ENCODE data around the gene SLC7A5. TPM values are rescaled to one million over a fixed set of nuclear protein-coding genes. Genes with fewer than 3 reads are reported as not detected.
"Not testable (repeated sequence)": the region's sequence is repeated elsewhere in the genome, so short reads cannot be mapped to it uniquely, and the experiment has no call there.

The SLC7A5 gene
- total and polyA plus RNA-seq, 2 of the 4 experiments (the other 2 are of a cell fraction): 11.3 to 101 TPM

DNA sequence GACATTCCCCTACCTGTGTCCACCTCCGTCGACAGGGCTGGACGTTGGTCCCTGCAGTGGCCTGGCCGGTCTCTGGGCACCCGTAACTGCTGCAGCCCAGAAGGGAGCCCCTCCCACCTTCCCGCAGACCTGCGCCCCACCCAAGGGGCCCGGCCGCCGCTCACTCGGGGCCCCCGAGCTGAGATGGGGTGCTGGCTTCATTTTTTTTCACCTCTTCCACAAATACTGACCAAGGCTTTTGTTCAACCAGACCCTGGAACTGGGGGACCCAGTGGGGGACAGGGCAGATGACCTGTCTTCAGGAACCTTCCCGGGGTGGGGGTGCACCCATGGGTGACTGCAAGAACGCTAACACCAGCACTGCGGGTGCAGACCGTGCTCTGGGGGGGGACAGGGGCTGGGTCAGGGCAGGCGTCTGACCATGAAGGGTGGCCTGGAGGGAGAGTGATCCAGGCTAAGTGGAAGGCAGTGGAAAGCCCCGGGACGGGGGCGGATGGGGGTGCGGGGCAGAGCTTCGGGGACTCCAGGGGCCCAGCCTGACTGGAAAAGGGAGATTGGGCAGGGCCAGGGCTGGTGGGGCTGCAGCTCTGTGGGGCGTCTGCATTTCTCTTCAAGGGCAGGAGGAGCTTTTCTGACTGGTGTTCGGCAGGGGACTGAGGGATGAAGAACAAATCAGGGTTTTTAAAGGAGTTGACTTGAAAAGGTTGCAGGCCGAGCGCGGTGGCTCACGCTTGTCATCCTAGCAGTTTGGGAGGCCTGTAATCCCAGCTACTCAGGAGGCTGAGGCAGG lies 42.3 kb downstream of the SLC7A5 start:
- H3K4ac ChIP-seq (ENCODE audit: low read depth, low read length): no peak overlapping the region
- H3K79me1 ChIP-seq (ENCODE audit: low read depth in 1 of 2, low read length in 2 of 2): 0 out of 4 replicates have a peak, but pooled peaks cover 0 to 5% of the 10 kb centered on the region in 2 experiments
- no peak overlapping the region for H3K4me2 ChIP-seq (ENCODE audit: low read depth, low read length)
- H3K9me1 ChIP-seq (ENCODE audit: insufficient read depth, low read length): no peaks in the 10 kb centered on the region
- peaks cover 22% of the 10 kb centered on the region for H3K36me3 ChIP-seq (ENCODE audit: control insufficient read depth, insufficient read depth, low read length)
- TF ChIP-seq NFE2L2 (IDR thresholded peaks at IDR 0.05; ENCODE audit: low read depth, low read length): no peak
- TF ChIP-seq RAD21 (IDR thresholded peaks at IDR 0.05; ENCODE audit: low read length): no peak
- no peak for TF ChIP-seq CHD1 (IDR thresholded peaks at IDR 0.05; ENCODE audit: low read depth, low read length)
- no peaks in the 10 kb centered on the region for H3K9me3 ChIP-seq (ENCODE audit: control insufficient read depth, insufficient read depth, low read length)
- no peak overlapping the region for H4K8ac ChIP-seq (ENCODE audit: low read depth in 2 of 2, low read length in 2 of 2)
- H4K5ac ChIP-seq (ENCODE audit: low read depth, low read length): no peak overlapping the region
- no peak overlapping the region for H3K18ac ChIP-seq (ENCODE audit: low read depth, low read length)
- no peak overlapping the region for H3K4me3 ChIP-seq (ENCODE audit: insufficient read depth, low read depth, low read length)
- H3K27me3 ChIP-seq (ENCODE audit: control insufficient read depth, insufficient read depth, low read length): peaks cover 5% of the 10 kb centered on the region; the same call in 1 of the 2 replicates
- DNase-seq (no peak), ATAC-seq (ENCODE audit: low read depth) (peak; percentile 15; the same call in 1 of the 2 replicates)
- no peaks in the 10 kb centered on the region for H3K4me1 ChIP-seq (ENCODE audit: control insufficient read depth, insufficient read depth, low read length)
- no peak overlapping the region for H3K27ac ChIP-seq (ENCODE audit: insufficient read depth, low read length)
- H2AFZ ChIP-seq (replicated peaks; ENCODE audit: low read length, poor library complexity): no peak overlapping the region
- H2AK5ac ChIP-seq (ENCODE audit: low read depth, low read length): no peak overlapping the region
- no peak overlapping the region for H3K56ac ChIP-seq (ENCODE audit: extremely low read depth, insufficient read depth, low read length)
- H2BK120ac ChIP-seq (ENCODE audit: low read depth, low read length): no peak overlapping the region
- no peak overlapping the region for H3K9ac ChIP-seq (ENCODE audit: low read depth, low read length)
- in situ Hi-C loops (cut with MboI; ENCODE audit: low sequenced_read_pairs) (no loop called here), intact Hi-C loops (cut with micrococcal nuclease) (no loop called here), dilution Hi-C loops (cut with HindIII; ENCODE audit: low sequenced_read_pairs, unreplicated experiment) (no loop called here)
- peaks cover 15% of the 10 kb centered on the region for H4K20me1 ChIP-seq (ENCODE audit: insufficient read depth, low read length)
- no peak overlapping the region for H3K14ac ChIP-seq (replicated peaks; ENCODE audit: low read depth, low read length)
- no peak overlapping the region for H2BK20ac ChIP-seq (ENCODE audit: low read depth, low read length)
- WGBS, 2 experiments (ENCODE audit: extremely low coverage in 2 of 2, insufficient read length in 1 of 2): 92% methylated on average over 5 of the region's 28 CpGs; no CpG with 5 or more reads in 1 of the 2 experiments
- ChIA-PET CTCF (no interaction called here), POLR2A (ENCODE audit: unreplicated experiment) (interaction anchor here (0.6 kb wide), 1 partner anchor 13 kb away, joined by 6 read pairs; no protein-coding TSS in a partner anchor)
- H2BK5ac ChIP-seq (ENCODE audit: low read depth, low read length, poor library complexity, severe bottlenecking): no peak overlapping the region
- no peak overlapping the region for H2AK9ac ChIP-seq (replicated peaks; ENCODE audit: low read depth, low read length, poor library complexity)
- no peak overlapping the region for H4K91ac ChIP-seq (ENCODE audit: insufficient read depth, low read depth, low read length)
- H3K23ac ChIP-seq (ENCODE audit: low read depth, low read length): no peak overlapping the region
- no TSS peak for BruUV-seq (replicated peaks)
- H2BK15ac ChIP-seq (ENCODE audit: low read depth, low read length): no peak overlapping the region

DNA sequence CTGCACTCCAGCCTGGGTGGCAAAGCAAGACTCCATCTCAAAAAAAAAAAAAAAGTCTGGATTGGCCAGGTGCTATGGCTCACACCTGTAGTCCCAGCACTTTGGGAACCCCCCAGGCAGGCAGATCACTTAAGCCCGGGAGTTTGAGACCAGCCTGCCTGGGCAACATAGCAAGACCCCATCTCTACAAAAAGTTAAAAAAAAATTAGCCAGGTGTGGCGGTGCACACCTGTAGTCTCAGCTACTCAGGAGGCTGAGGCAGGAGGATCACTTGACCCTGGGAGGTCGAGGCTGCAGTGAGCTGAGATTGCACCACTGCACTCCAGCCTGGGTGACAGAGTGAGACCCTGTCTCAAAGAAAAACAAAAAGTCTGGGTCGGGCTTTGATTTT lies 42.9 kb downstream of the SLC7A5 start:
- dilution Hi-C loops (cut with HindIII; ENCODE audit: low sequenced_read_pairs, unreplicated experiment); DNase-seq; H3K79me1 ChIP-seq (ENCODE audit: low read depth in 1 of 2, low read length in 2 of 2); H3K9me1 ChIP-seq (ENCODE audit: insufficient read depth, low read length); H4K5ac ChIP-seq (ENCODE audit: low read depth, low read length); H3K4me2 ChIP-seq (ENCODE audit: low read depth, low read length); POLR2A ChIA-PET (ENCODE audit: unreplicated experiment); H3K23ac ChIP-seq (ENCODE audit: low read depth, low read length); H3K56ac ChIP-seq (ENCODE audit: extremely low read depth, insufficient read depth, low read length); intact Hi-C loops (cut with micrococcal nuclease); H3K27ac ChIP-seq (ENCODE audit: insufficient read depth, low read length); H2AK9ac ChIP-seq (replicated peaks; ENCODE audit: low read depth, low read length, poor library complexity); CTCF ChIA-PET; H2BK5ac ChIP-seq (ENCODE audit: low read depth, low read length, poor library complexity, severe bottlenecking); in situ Hi-C loops (cut with MboI; ENCODE audit: low sequenced_read_pairs); H4K8ac ChIP-seq (ENCODE audit: low read depth in 2 of 2, low read length in 2 of 2); H2AFZ ChIP-seq (replicated peaks; ENCODE audit: low read length, poor library complexity); ATAC-seq (ENCODE audit: low read depth); H2BK15ac ChIP-seq (ENCODE audit: low read depth, low read length); H2AK5ac ChIP-seq (ENCODE audit: low read depth, low read length); H3K4me3 ChIP-seq (ENCODE audit: insufficient read depth, low read depth, low read length); H3K9me3 ChIP-seq (ENCODE audit: control insufficient read depth, insufficient read depth, low read length); H2BK20ac ChIP-seq (ENCODE audit: low read depth, low read length); H3K4me1 ChIP-seq (ENCODE audit: control insufficient read depth, insufficient read depth, low read length); H2BK120ac ChIP-seq (ENCODE audit: low read depth, low read length); H3K27me3 ChIP-seq (ENCODE audit: control insufficient read depth, insufficient read depth, low read length); H3K14ac ChIP-seq (replicated peaks; ENCODE audit: low read depth, low read length); H3K18ac ChIP-seq (ENCODE audit: low read depth, low read length); H4K91ac ChIP-seq (ENCODE audit: insufficient read depth, low read depth, low read length); H3K9ac ChIP-seq (ENCODE audit: low read depth, low read length); BruUV-seq (replicated peaks); H3K4ac ChIP-seq (ENCODE audit: low read depth, low read length): not testable (repeated sequence)
- peaks cover 17% of the 10 kb centered on the region for H3K36me3 ChIP-seq (ENCODE audit: control insufficient read depth, insufficient read depth, low read length)
- H4K20me1 ChIP-seq (ENCODE audit: insufficient read depth, low read length): peaks cover 15% of the 10 kb centered on the region
- 83% methylated on average over 2 of the region's 4 CpGs; no CpG with 5 or more reads in 1 of the 2 experiments for WGBS, 2 experiments (ENCODE audit: extremely low coverage in 2 of 2, insufficient read length in 1 of 2)
